Measurements from ENCODE around the gene COG3. TPM values are rescaled to one million over a fixed set of nuclear protein-coding genes. Genes with fewer than 3 reads are reported as not detected.
A peak's percentile ranks its signal among the peaks of the same experiment; 100 is the strongest.

The COG3 gene
- total and polyA plus RNA-seq, 2 experiments from 2014 or later, result 17.9 to 19.3 TPM

GRCh38 chr13:45496942-45497341 is 32.2 kb downstream of the COG3 start:
- in situ Hi-C loops (cut with MboI), result no loop called here
- no peaks in the 10 kb centered on the region for H3K9me3 ChIP-seq (ENCODE audit: low read depth)
- H4K20me1 ChIP-seq (ENCODE audit: insufficient read depth), result no peaks in the 10 kb centered on the region
- 78 to 83% methylated on average over 7 of the region's 7 CpGs for whole genome bisulfite sequencing, 2 experiments (ENCODE audit: low coverage in 1 of 2, low lambda C conversion rate in 2 of 2, missing lambda C conversion rate in 2 of 2)
- no peak overlapping the region for H3K27ac ChIP-seq
- no peaks in the 10 kb centered on the region for H3K9me2 ChIP-seq (ENCODE audit: insufficient read depth)
- H3K27me3 ChIP-seq (replicated peaks; ENCODE audit: insufficient read depth), result no peaks in the 10 kb centered on the region
- H3K9ac ChIP-seq, result no peak overlapping the region
- no peak overlapping the region for H3K4me2 ChIP-seq (ENCODE audit: unreplicated experiment)
- H3K79me2 ChIP-seq (ENCODE audit: insufficient read depth), result peaks cover 13% of the 10 kb centered on the region
- peaks cover 47% of the 10 kb centered on the region for H3F3A ChIP-seq (ENCODE audit: insufficient read depth)
- TF ChIP-seq EZH2phosphoT487 (IDR thresholded peaks at IDR 0.05; ENCODE audit: insufficient read depth, low read depth) (no peak), EZH2 (IDR thresholded peaks at IDR 0.05; ENCODE audit: insufficient read depth, poor library complexity, severe bottlenecking) (no peak)
- H2AFZ ChIP-seq, result no peak overlapping the region
- peaks cover 48% of the 10 kb centered on the region for H3K36me3 ChIP-seq (ENCODE audit: low read depth)
- peaks cover 21% of the 10 kb centered on the region for H3K4me1 ChIP-seq (ENCODE audit: insufficient read depth)
- DNase-seq, result no peak
- no peak overlapping the region for H3K4me3 ChIP-seq

DNA sequence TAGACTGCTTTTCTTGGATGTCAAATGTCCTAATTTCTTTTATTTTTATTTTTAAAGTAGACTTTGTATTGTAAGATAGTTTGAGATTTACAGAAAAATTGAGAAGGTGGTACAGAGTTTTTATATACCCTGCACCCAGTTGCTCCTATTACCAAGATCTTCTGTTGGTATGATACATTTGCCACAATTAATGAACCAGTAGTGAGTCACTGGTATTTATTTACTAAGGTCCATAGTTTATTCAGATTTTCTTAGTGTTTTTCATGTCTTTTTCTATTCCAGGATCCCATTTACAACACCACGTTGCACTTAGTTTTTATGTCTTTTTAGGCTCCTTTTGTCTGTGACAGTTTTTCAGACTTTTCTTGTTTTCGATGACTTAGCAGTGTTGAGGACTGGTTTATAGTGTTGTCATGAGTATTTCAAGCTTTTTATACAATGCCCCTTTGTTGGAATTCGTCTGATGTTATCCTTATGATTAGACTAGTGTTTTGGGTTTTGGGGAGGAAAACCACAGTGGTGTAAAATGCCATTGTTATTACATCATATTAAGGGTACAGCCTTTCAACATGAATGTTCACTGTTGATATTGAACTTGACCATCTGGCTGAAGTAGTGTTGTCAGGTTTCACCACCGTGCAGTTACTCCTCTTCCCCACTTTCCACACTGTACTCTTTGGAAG is 35.9 kb downstream of the COG3 start:
- Histone ChIP-seq H3K4me1 (ENCODE audit: insufficient read depth) (peaks cover 21% of the 10 kb centered on the region), H3K9me2 (ENCODE audit: insufficient read depth) (no peaks in the 10 kb centered on the region), H4K20me1 (ENCODE audit: insufficient read depth) (no peaks in the 10 kb centered on the region), H3K36me3 (ENCODE audit: low read depth) (peaks cover 55% of the 10 kb centered on the region), H3K9ac (peak overlapping the region; percentile 52), H2AFZ (no peak overlapping the region), H3K4me2 (ENCODE audit: unreplicated experiment) (peak overlapping the region; percentile 84), H3K27me3 (replicated peaks; ENCODE audit: insufficient read depth) (no peaks in the 10 kb centered on the region), H3K4me3 (peak overlapping the region; percentile 44), H3K27ac (peak overlapping the region; percentile 82), H3K9me3 (ENCODE audit: low read depth) (no peaks in the 10 kb centered on the region), H3F3A (ENCODE audit: insufficient read depth) (peaks cover 49% of the 10 kb centered on the region), H3K79me2 (ENCODE audit: insufficient read depth) (peaks cover 38% of the 10 kb centered on the region)
- WGBS, 2 experiments (ENCODE audit: low coverage in 1 of 2, low lambda C conversion rate in 2 of 2, missing lambda C conversion rate in 2 of 2), result 3 to 10% methylated on average over 4 of the region's 4 CpGs
- in situ Hi-C loops (cut with MboI), result no loop called here
- TF ChIP-seq EZH2 (IDR thresholded peaks at IDR 0.05; ENCODE audit: insufficient read depth, poor library complexity, severe bottlenecking) (no peak), EZH2phosphoT487 (IDR thresholded peaks at IDR 0.05; ENCODE audit: insufficient read depth, low read depth) (peak; percentile 76; the same call in 1 of the 2 replicates)
- DNase-seq, result peak; percentile 82

- Histone ChIP-seq H2AFZ (no peak overlapping the region), H3K36me3 (ENCODE audit: low read depth) (peaks cover 56% of the 10 kb centered on the region), H3K27ac (peak overlapping the region; percentile 82), H3K4me3 (peak overlapping the region; percentile 44; the same call in 1 of the 2 replicates), H3K9me3 (ENCODE audit: low read depth) (no peaks in the 10 kb centered on the region), H3F3A (ENCODE audit: insufficient read depth) (peaks cover 49% of the 10 kb centered on the region), H3K79me2 (ENCODE audit: insufficient read depth) (peaks cover 43% of the 10 kb centered on the region), H3K4me1 (ENCODE audit: insufficient read depth) (peaks cover 21% of the 10 kb centered on the region), H3K9me2 (ENCODE audit: insufficient read depth) (no peaks in the 10 kb centered on the region), H3K27me3 (replicated peaks; ENCODE audit: insufficient read depth) (no peaks in the 10 kb centered on the region), H4K20me1 (ENCODE audit: insufficient read depth) (no peaks in the 10 kb centered on the region), H3K4me2 (ENCODE audit: unreplicated experiment) (peak overlapping the region; percentile 84), H3K9ac (0 out of 2 replicates have a peak overlapping the region, but pooled peaks have one; percentile 52)
- TF ChIP-seq EZH2phosphoT487 (IDR thresholded peaks at IDR 0.05; ENCODE audit: insufficient read depth, low read depth) (no peak), EZH2 (IDR thresholded peaks at IDR 0.05; ENCODE audit: insufficient read depth, poor library complexity, severe bottlenecking) (no peak)
- 86 to 88% methylated on average over 1 of the region's 1 CpG for WGBS, 2 experiments (ENCODE audit: low coverage in 1 of 2, low lambda C conversion rate in 2 of 2, missing lambda C conversion rate in 2 of 2)
- in situ Hi-C loops (cut with MboI), result no loop called here
- DNase-seq, result no peak
Measured at GRCh38 chr13:45501175-45501526, 36.4 kb downstream of the COG3 start.

- TF ChIP-seq EZH2phosphoT487 (IDR thresholded peaks at IDR 0.05; ENCODE audit: insufficient read depth, low read depth) (no peak), EZH2 (IDR thresholded peaks at IDR 0.05; ENCODE audit: insufficient read depth, poor library complexity, severe bottlenecking) (no peak)
- Histone ChIP-seq H2AFZ (no peak overlapping the region), H3K4me1 (ENCODE audit: insufficient read depth) (peaks cover 21% of the 10 kb centered on the region), H3K4me2 (ENCODE audit: unreplicated experiment) (no peak overlapping the region), H3F3A (ENCODE audit: insufficient read depth) (peaks cover 40% of the 10 kb centered on the region), H3K27me3 (replicated peaks; ENCODE audit: insufficient read depth) (no peaks in the 10 kb centered on the region), H3K36me3 (ENCODE audit: low read depth) (peaks cover 41% of the 10 kb centered on the region; the same call in 1 of the 2 replicates), H3K4me3 (no peak overlapping the region), H3K9ac (no peak overlapping the region), H3K79me2 (ENCODE audit: insufficient read depth) (peaks cover 59% of the 10 kb centered on the region), H3K27ac (no peak overlapping the region), H3K9me2 (ENCODE audit: insufficient read depth) (no peaks in the 10 kb centered on the region), H3K9me3 (ENCODE audit: low read depth) (no peaks in the 10 kb centered on the region), H4K20me1 (ENCODE audit: insufficient read depth) (no peaks in the 10 kb centered on the region)
- no peak for DNase-seq
- in situ Hi-C loops (cut with MboI), result no loop called here
Measured at GRCh38 chr13:45503658-45504057, 38.9 kb downstream of the COG3 start.
